Neural cell (in vitro differentiated cells): ENCODE results near the gene DCAF6. TPM values are rescaled to one million over a fixed set of nuclear protein-coding genes. Genes with fewer than 3 reads are reported as not detected.

Source experiments
- H2AFZ ChIP-seq: fragments of 200-600, 300-800 bp; sonication (generic), shearing (Covaris generic); 2 replicates; pipeline ENCODE4 v1.6.0; 2014; ENCODE audit warnings: low read depth, mild to moderate bottlenecking, antibody characterized with exemption, low read length, moderate library complexity
- H3F3A ChIP-seq: fragments of 200-600 bp; shearing (Covaris generic); 2 replicates; pipeline ENCODE4 v1.6.1; 2016; ENCODE audit warnings: mild to moderate bottlenecking, moderate library complexity, mixed read lengths, antibody characterized with exemption, low read length; ENCODE audit not compliant: insufficient read depth, poor library complexity, severe bottlenecking
- H3K27ac ChIP-seq: fragments of 200-600, 300-800 bp; sonication (generic), shearing (Covaris generic); 2 replicates; pipeline ENCODE4 v1.5.1; 2014; ENCODE audit warnings: mild to moderate bottlenecking, low read length, moderate library complexity
- H3K27me3 ChIP-seq: fragments of 300-800, 200-600 bp; sonication (generic), shearing (Covaris generic); 2 replicates; pipeline ENCODE4 v1.6.0; 2014; ENCODE audit warnings: mild to moderate bottlenecking, low read depth, low read length, moderate library complexity; ENCODE audit not compliant: insufficient read depth
- H3K36me3 ChIP-seq: fragments of 300-800, 200-600 bp; sonication (generic), shearing (Covaris generic); 2 replicates; pipeline ENCODE4 v1.5.1; 2014; ENCODE audit warnings: mild to moderate bottlenecking, antibody characterized with exemption, low read length, moderate library complexity; ENCODE audit not compliant: insufficient read depth
- H3K4me2 ChIP-seq: fragments of 300-800, 200-600 bp; sonication (generic), shearing (Covaris generic); 2 replicates; pipeline ENCODE4 v1.6.0; 2014; ENCODE audit warnings: mild to moderate bottlenecking, low read length
- H3K4me3 ChIP-seq: fragments of 300-800, 200-600 bp; sonication (generic), shearing (Covaris generic); 2 replicates; pipeline ENCODE4 v1.5.1; 2014; ENCODE audit warnings: mild to moderate bottlenecking, low read length, moderate library complexity
- H3K79me2 ChIP-seq: fragments of 200-600 bp; shearing (Covaris generic); replicated peaks from 2 replicates; pipeline ENCODE4 v1.6.0; 2014; ENCODE audit warnings: mild to moderate bottlenecking, low read length, moderate library complexity; ENCODE audit not compliant: insufficient read depth
- H3K9ac ChIP-seq: fragments of 300-800, 200-600 bp; sonication (generic), shearing (Covaris generic); 2 replicates; pipeline ENCODE4 v1.6.1; 2016; ENCODE audit warnings: mild to moderate bottlenecking, low read length, mixed read lengths
- H3K9me2 ChIP-seq: fragments of 200-600 bp; shearing (Covaris generic); 2 replicates; pipeline ENCODE4 v1.6.1; 2016; ENCODE audit warnings: mild to moderate bottlenecking, low read length, mixed read lengths; ENCODE audit not compliant: insufficient read depth
- H3K9me3 ChIP-seq: fragments of 200-600, 300-800 bp; sonication (generic), shearing (Covaris generic); 2 replicates; pipeline ENCODE4 v1.6.1; 2016; ENCODE audit warnings: mild to moderate bottlenecking, mixed run types, low read length, moderate library complexity, mixed read lengths
- H4K20me1 ChIP-seq: fragments of 200-600 bp; shearing (Covaris generic); 2 replicates; pipeline ENCODE4 v1.6.1; 2016; ENCODE audit warnings: mild to moderate bottlenecking, mixed run types; ENCODE audit not compliant: insufficient read depth
- EP300 ChIP-seq: fragments of 450-650 bp; conservative IDR thresholded peaks from 2 replicates; pipeline ENCODE4 v1.6.1; 2014; ENCODE audit warnings: antibody characterized with exemption, mild to moderate bottlenecking, moderate library complexity; ENCODE audit not compliant: poor library complexity, severe bottlenecking
- EZH2 ChIP-seq: fragments of 200-600, 300-800 bp; shearing (Covaris generic), sonication (generic); IDR thresholded peaks from 2 replicates; pipeline ENCODE4 v1.6.1; 2014; ENCODE audit warnings: antibody characterized with exemption, low read length, borderline replicate concordance, mild to moderate bottlenecking; ENCODE audit not compliant: insufficient read depth, poor library complexity, severe bottlenecking
- MXI1 ChIP-seq: fragments of 450-650 bp; conservative IDR thresholded peaks from 2 replicates; pipeline ENCODE4 v1.6.1; 2014; ENCODE audit warnings: antibody characterized with exemption, mild to moderate bottlenecking; ENCODE audit not compliant: poor library complexity, severe bottlenecking
- POLR2AphosphoS5 ChIP-seq: IDR thresholded peaks from 2 replicates; pipeline ENCODE4 v1.6.1; 2012
- RAD21 ChIP-seq: fragments of 450-650 bp; conservative IDR thresholded peaks from 2 replicates; pipeline ENCODE4 v1.6.1; 2014; ENCODE audit warnings: antibody characterized with exemption, mild to moderate bottlenecking, moderate library complexity
- SMC3 ChIP-seq: fragments of 450-650 bp; conservative IDR thresholded peaks from 2 replicates; pipeline ENCODE4 v1.6.1; 2014; ENCODE audit warnings: antibody characterized with exemption, mild to moderate bottlenecking, moderate library complexity; ENCODE audit not compliant: poor library complexity
- TAF1 ChIP-seq: IDR thresholded peaks from 2 replicates; pipeline ENCODE4 v1.6.1; 2012; ENCODE audit warnings: low read depth
- polyA plus RNA-seq: library from polyadenylated mRNA; depleted of rRNA; stranded (reverse); fragments of >200 nt; gene quantifications from 2 replicates; pipeline ENCODE4 v1.2.3, GENCODE V29; 2014
- TF ChIP-seq, protein P1 (sequence below): IDR thresholded peaks from 2 replicates; pipeline ENCODE4 v1.6.1; 2012; ENCODE audit warnings: borderline replicate concordance
- TF ChIP-seq, protein P2 (sequence below): fragments of 450-650 bp; IDR thresholded peaks from 2 replicates; pipeline ENCODE4 v1.5.1; 2014; ENCODE audit warnings: antibody characterized with exemption, mild to moderate bottlenecking, moderate library complexity; ENCODE audit not compliant: poor library complexity, severe bottlenecking

DCAF6 gene
- polyA plus RNA-seq, 1 donor from 2014 or later: 44.8 TPM

DNA sequence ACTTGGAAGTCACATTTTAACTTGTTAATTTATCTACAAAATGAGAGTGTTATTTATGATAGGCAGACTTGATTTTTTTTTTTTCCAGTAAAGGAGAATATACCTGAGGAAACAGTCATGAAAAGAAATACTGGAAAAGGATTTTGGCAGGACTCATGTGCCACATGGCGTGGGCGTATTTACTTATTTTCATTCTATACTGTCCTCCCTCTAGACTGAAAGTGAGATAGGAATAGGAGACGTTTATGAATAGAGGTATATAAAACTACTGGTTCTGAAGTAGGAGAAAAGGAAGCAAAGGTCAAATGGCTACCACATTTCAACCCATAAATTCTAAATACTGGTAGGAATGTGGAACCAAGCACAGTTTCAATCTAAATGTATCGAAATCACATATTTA lies 95.1 kb downstream of the DCAF6 start:
- no peak overlapping the region for H3K4me2 ChIP-seq
- H3K9ac ChIP-seq: no peak overlapping the region
- no peak for TF ChIP-seq EP300
- no peak overlapping the region for H3K4me3 ChIP-seq
- no peaks in the 10 kb centered on the region for H4K20me1 ChIP-seq
- no peaks in the 10 kb centered on the region for H3F3A ChIP-seq
- H3K79me2 ChIP-seq: no peaks in the 10 kb centered on the region
- H3K27ac ChIP-seq: no peak overlapping the region
- H3K9me2 ChIP-seq: no peaks in the 10 kb centered on the region
- no peaks in the 10 kb centered on the region for H3K27me3 ChIP-seq
- no peak overlapping the region for H2AFZ ChIP-seq
- H3K9me3 ChIP-seq: no peaks in the 10 kb centered on the region
- no peaks in the 10 kb centered on the region for H3K36me3 ChIP-seq

- Histone ChIP-seq H3K36me3 (no peaks in the 10 kb centered on the region), H3K79me2 (no peaks in the 10 kb centered on the region)
These were observed 95.5 kb downstream of the DCAF6 start for GRCh38 chr1:168032029-168032428.

GRCh38 chr1:168035345-168035744 lies 98.9 kb downstream of the DCAF6 start:
- H3K4me2 ChIP-seq: no peak overlapping the region
- no peaks in the 10 kb centered on the region for H4K20me1 ChIP-seq
- no peak overlapping the region for H3K9ac ChIP-seq
- no peaks in the 10 kb centered on the region for H3F3A ChIP-seq
- no peaks in the 10 kb centered on the region for H3K36me3 ChIP-seq
- H3K9me2 ChIP-seq: no peaks in the 10 kb centered on the region
- H3K79me2 ChIP-seq: no peaks in the 10 kb centered on the region
- H3K27ac ChIP-seq: no peak overlapping the region
- H3K4me3 ChIP-seq: no peak overlapping the region
- H3K9me3 ChIP-seq: no peaks in the 10 kb centered on the region
- H2AFZ ChIP-seq: no peak overlapping the region
- H3K27me3 ChIP-seq: no peaks in the 10 kb centered on the region
- TF ChIP-seq SMC3 (no peak), EZH2 (no peak), TAF1 (no peak)
- TF ChIP-seq, protein P1, sequence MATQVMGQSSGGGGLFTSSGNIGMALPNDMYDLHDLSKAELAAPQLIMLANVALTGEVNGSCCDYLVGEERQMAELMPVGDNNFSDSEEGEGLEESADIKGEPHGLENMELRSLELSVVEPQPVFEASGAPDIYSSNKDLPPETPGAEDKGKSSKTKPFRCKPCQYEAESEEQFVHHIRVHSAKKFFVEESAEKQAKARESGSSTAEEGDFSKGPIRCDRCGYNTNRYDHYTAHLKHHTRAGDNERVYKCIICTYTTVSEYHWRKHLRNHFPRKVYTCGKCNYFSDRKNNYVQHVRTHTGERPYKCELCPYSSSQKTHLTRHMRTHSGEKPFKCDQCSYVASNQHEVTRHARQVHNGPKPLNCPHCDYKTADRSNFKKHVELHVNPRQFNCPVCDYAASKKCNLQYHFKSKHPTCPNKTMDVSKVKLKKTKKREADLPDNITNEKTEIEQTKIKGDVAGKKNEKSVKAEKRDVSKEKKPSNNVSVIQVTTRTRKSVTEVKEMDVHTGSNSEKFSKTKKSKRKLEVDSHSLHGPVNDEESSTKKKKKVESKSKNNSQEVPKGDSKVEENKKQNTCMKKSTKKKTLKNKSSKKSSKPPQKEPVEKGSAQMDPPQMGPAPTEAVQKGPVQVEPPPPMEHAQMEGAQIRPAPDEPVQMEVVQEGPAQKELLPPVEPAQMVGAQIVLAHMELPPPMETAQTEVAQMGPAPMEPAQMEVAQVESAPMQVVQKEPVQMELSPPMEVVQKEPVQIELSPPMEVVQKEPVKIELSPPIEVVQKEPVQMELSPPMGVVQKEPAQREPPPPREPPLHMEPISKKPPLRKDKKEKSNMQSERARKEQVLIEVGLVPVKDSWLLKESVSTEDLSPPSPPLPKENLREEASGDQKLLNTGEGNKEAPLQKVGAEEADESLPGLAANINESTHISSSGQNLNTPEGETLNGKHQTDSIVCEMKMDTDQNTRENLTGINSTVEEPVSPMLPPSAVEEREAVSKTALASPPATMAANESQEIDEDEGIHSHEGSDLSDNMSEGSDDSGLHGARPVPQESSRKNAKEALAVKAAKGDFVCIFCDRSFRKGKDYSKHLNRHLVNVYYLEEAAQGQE: no peak

More at GRCh38 chr1:168032029-168032428, 95.5 kb downstream of the DCAF6 start:
- Histone ChIP-seq H3K9ac (no peak overlapping the region), H3K9me3 (no peaks in the 10 kb centered on the region), H3K4me2 (no peak overlapping the region), H3F3A (no peaks in the 10 kb centered on the region), H4K20me1 (no peaks in the 10 kb centered on the region), H3K27ac (no peak overlapping the region), H2AFZ (no peak overlapping the region), H3K27me3 (no peaks in the 10 kb centered on the region), H3K9me2 (no peaks in the 10 kb centered on the region), H3K4me3 (no peak overlapping the region)
- TF ChIP-seq EP300 (no peak), MXI1 (no peak), TAF1 (no peak), EZH2 (no peak), RAD21 (no peak), SMC3 (no peak), POLR2AphosphoS5 (no peak)
- TF ChIP-seq, protein P2, sequence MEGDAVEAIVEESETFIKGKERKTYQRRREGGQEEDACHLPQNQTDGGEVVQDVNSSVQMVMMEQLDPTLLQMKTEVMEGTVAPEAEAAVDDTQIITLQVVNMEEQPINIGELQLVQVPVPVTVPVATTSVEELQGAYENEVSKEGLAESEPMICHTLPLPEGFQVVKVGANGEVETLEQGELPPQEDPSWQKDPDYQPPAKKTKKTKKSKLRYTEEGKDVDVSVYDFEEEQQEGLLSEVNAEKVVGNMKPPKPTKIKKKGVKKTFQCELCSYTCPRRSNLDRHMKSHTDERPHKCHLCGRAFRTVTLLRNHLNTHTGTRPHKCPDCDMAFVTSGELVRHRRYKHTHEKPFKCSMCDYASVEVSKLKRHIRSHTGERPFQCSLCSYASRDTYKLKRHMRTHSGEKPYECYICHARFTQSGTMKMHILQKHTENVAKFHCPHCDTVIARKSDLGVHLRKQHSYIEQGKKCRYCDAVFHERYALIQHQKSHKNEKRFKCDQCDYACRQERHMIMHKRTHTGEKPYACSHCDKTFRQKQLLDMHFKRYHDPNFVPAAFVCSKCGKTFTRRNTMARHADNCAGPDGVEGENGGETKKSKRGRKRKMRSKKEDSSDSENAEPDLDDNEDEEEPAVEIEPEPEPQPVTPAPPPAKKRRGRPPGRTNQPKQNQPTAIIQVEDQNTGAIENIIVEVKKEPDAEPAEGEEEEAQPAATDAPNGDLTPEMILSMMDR: no peak
- TF ChIP-seq, protein P1: no peak
